ELR (cell line): ENCODE data around the gene MICAL2.

Experiments
- DNase-seq: peaks from one replicate; pipeline ENCODE4 v3.0.0-alpha.2; 2015; ENCODE audit warnings: low read depth

MICAL2 gene

GRCh38 chr11:12076840-12077534 is 33.4 kb upstream of the MICAL2 start:
- DNase-seq, result no peak

DNA sequence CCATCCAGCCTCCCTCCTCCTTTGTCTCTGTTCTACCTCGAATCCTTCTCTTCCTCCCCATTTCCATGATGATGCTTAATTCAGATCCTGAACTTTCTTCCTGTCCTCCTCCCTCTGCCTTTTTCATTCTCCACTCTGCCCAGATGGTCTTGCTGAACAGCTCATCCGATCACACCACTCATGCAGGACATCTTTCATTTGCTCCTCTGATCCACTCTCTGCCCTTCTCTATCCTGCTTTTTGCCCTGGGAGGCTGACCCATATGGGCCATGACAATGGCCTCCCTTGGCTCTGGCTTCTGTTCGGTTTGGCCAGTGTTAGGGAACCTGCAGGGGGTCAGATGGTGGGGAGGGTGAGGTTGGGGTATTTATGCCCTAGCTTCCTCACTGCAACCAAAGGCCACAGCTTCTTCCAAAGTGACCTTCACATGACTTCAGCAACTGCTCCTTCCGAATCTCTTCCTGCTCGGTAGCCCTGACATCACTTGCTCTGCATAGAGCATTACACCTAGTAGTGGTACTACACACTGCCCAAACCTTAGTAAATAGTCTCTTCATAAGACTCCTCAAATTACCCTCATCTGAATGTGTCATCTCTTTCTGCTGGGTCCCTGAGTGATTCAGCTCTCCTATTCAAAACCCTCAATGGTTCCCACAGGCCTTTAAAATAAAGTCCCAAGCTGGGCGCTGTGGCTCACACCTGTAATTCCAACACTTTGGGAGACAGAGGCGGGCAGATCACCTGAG is 32.7 kb upstream of the MICAL2 start:
- peak; percentile 74 for DNase-seq

DNA sequence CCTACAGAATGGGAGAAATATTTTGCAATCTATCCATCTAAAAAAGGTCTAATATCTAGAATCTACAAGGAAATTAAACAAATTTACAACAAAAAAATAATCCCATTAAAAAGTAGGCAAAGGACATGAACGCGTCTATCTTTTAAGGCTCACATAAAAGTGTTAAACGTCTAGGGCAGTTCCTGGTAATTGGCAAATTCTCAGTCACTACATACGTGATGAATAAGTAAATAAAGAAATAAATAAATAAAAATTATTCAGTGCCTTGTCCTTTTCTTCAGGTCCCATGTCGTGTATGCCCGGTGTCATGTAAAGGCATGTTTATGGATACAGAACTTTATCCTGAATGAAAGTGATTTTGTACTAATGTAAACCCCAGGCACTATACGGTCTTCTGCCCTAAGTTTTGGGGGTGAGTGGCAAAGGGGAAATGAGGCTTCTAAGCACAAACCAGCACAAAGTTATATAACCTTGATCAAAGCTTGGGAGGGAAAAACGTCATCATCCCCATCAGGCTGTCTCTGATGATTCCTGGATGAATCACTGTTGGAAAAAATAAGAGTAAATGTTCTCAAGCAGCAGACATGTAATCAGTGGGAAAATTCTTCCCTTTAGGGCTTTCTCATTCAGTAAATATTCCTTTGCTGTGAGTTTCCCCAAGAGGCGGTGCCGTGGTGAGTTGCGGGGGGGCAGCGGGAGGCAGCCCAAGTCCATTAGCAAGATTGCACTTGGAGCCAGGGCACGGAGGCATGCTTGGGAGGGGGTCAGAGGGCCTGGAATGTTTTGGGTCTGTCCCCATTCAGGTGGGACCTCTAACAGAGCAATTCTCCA is 30.4 kb upstream of the MICAL2 start:
- peak; percentile 99 for DNase-seq

DNA sequence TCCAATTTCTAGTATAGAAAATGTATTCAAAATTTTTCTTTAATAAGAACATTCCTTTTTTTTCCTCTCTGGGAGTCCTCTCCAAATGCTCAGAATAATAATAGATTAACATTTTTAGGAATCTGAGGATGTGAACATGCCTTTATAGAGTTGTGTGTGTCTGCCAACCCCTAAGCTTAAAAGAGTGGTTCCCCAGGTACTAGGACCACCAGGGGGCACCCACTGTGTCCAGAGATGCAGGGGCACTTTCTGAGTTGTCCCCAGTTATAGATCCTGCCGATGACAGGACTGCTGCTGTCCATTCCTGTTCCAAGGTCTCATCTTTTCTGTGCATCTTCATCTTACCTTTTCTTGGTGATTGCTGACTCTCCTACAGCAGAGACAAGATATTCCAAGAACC is 27.0 kb upstream of the MICAL2 start:
- DNase-seq, result no peak

DNA sequence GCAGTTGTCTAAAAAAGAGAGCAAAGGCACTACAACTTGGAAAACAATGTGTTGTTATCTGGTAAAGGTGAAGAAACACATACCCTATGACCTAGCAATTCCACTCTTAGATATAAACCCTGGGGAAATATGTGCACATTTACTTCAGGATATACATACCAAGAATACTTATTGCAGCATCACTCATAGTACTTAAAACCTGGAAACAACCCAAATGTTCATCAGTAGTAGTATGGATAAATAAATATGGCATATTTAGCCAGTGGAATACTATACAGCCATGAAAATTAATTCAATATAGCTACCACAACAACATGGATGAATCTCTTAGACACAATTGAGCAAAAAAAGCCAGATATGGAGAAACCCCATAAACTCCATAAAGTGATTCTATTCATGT is 26.1 kb upstream of the MICAL2 start:
- DNase-seq, result no peak

GRCh38 chr11:12085371-12086251 is 24.8 kb upstream of the MICAL2 start:
- peak; percentile 49 for DNase-seq

DNA sequence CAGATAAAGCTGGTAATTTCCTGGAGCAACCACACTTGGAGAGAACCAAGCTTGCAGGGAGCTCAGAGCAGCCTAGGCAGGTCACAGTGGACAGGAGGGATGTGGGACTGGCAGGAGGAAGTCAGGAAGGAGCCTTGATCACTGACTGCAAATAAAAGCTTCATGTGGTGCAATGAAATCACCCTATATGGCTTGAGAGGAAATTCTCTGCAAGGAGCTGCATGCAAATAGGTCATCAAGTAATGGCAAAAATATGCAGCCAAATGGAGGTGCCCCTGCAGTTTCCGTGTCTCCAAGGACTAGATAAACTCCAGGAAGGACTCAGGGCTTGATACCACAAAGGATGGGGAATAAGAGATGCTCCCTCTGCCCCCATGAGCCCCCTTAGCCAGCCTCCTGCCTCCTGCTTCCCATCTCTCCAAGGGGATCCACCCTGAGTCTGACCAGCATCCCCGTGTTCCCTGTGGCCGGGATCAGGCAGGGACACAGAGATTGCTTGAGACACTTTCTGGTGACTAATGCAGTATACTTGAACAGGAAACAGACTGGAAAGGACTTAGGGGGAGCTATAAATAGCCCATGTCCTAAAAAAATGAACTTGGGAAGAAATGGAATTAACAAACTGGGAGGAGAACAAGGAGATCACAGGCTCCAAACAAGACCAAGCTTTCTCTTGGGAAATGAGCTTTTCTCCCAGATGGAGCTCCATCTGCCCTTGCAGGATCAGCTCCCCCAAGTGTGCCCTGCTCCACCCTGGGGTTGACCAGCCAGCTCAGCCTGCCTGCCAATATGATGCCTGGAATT is 23.9 kb upstream of the MICAL2 start:
- peak; percentile 95 for DNase-seq

- DNase-seq, result peak; percentile 78
Measured at GRCh38 chr11:12087075-12088004, 23.1 kb upstream of the MICAL2 start.

- DNase-seq, result peak; percentile 72
Measured at GRCh38 chr11:12088047-12088481, 22.3 kb upstream of the MICAL2 start.

DNA sequence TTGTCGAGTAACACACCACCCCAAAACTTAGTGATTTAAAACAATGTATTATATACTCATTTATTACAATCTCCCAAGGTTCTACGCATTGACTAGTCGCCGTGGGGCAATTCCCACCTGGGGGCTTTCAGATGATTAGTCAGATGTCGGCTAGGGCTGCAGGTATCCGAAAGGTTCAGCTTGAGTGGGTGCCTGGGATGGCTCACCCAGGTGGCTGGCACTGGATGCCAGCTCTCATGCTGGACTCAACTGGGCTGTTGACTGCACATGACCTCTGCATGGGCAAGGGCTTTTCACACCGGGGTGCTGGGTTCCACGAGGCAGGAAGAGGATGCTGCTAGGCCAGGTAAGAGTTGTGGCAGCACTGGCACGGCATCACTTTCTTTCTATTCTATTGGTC is 21.9 kb upstream of the MICAL2 start:
- no peak for DNase-seq

- no peak for DNase-seq
Measured at GRCh38 chr11:12089041-12089440, 21.3 kb upstream of the MICAL2 start.

GRCh38 chr11:12089473-12089872 is 20.9 kb upstream of the MICAL2 start:
- peak; percentile 60 for DNase-seq

DNA sequence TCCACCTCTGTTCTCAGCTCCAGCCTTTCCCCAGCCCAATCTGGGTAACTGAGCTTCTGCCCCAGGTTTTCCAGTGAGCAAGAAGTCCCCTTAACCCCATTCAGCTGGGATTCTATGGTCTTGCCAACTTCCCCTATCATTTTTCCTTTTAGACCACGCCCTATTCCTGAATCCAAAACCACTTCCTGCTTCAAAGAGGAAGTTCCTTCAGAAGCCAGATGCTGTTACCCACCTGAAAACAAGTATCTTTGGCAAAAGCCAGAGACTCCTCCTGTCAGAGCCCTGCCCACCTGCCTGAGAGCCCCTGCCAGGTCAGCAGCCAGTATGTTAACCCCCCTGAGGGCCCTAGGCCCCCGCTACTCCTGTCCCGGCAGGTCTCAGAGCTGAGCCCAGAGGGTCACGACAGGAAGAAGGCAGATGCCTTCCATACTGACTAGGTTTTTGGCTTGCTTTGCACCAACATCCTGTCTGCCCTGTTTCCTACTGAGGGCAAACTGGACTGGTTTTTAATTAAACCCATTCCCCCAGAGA is 20.3 kb upstream of the MICAL2 start:
- DNase-seq, result peak; percentile 80

DNA sequence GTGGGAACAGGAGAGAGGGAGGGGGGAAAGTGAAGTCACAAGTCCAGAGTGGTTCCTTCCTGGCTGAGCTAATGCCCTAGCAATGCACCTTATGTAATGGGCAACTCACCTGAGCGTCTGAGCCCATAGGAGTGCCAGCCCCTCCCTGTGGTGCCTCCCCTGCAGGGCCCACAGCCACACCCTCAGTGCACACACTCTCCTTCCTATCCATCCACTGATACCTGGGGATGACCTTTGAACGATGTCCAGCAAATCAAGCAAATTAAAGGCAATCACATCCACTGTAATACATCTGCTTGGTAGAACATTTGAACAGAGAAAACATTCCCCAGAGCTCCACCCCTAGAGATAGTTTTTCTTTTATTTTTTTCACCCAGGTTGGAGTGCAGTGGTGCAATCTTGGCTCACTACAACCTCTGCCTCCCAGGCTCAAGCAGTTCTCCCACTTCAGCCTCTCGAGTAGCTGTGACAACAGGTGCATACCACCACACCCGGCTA is 19.6 kb upstream of the MICAL2 start:
- no peak for DNase-seq

- no peak for DNase-seq
Measured at GRCh38 chr11:12091956-12092558, 18.3 kb upstream of the MICAL2 start.

DNA sequence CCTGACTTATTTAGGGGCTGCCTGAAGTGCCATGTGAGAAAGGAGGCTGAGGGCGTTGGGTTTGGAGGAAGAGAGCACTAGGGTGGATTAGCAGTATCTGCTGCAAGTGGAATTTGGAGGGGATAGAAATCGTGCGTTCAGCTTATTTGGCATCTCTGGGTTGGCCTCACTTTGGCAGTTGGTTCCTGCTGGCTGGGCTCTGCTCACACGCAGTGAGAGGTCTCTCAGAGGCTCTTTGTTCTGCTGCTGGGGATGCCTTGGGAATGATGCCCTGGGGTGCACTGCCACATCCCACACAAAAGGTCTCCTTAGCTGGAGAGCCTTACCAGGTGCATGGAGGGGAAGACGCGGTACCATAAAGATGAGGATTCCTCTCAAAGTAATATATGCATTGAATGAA is 17.7 kb upstream of the MICAL2 start:
- DNase-seq, result no peak

DNA sequence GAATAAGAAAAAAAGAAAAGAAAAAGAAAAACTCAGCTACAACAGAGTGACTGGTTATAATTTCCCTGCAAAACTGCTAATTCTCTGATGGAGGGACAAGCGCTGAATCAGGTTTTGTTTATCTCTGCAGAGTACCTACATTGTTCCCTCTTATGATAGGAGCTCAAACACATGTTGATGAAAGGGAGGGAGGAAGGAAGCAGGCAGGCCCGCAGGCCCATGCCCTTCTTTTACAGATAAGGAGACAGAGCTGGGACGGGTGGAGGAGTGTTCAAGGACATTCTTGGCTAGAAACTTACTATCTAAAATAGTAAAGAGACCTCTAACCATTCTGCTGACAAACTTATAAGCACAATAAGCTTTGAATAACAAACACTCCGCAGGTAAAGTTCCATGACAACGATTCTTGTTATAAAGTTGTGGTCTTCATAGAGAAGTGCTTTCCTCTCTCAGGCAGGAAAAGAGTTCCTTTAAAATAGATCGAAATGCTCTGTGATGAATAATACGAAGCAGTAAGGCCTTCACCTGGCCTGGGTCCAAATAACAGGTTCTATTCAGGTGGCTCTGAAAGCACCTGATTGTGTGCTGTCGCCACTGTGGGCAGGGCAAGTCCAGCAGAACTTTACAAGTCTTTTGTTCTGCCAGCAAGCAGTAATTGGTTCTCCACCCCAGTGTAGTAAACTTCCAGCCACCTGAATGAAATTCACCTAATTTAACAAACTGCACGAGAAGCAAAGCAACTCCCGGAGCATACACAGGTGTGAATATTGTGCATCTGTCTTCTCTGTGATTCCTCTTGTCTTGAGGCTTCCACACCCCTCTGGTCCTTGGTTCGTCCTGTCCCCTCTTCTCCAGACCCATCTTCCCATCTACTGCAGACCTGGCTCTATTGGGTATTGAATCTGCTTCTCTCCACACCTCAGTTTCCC is 15.3 kb upstream of the MICAL2 start:
- DNase-seq, result no peak

GRCh38 chr11:12097219-12097618 is 13.2 kb upstream of the MICAL2 start:
- no peak for DNase-seq
